ENCODE data around the gene AGAP1.

The AGAP1 gene

GRCh38 chr2:235511187-235511661 lies 17.4 kb downstream of the AGAP1 start:
- no peak for DNase-seq

- no peak for DNase-seq
Measured at GRCh38 chr2:235511751-235512698, 18.2 kb downstream of the AGAP1 start.

GRCh38 chr2:235512699-235513053 lies 18.8 kb downstream of the AGAP1 start:
- no peak for DNase-seq

- DNase-seq = no peak
Measured at GRCh38 chr2:235513984-235514626, 20.3 kb downstream of the AGAP1 start.

- no peak for DNase-seq
Measured at GRCh38 chr2:235514627-235515363, 21.0 kb downstream of the AGAP1 start.

GRCh38 chr2:235515364-235515742 lies 21.5 kb downstream of the AGAP1 start:
- DNase-seq = no peak

- no peak for DNase-seq
Measured at GRCh38 chr2:235515821-235516220, 22.0 kb downstream of the AGAP1 start.

- no peak for DNase-seq
Measured at GRCh38 chr2:235516257-235516656, 22.4 kb downstream of the AGAP1 start.

- DNase-seq = no peak
Measured at GRCh38 chr2:235518322-235519090, 24.7 kb downstream of the AGAP1 start.

- no peak for DNase-seq
Measured at GRCh38 chr2:235520787-235521186, 26.9 kb downstream of the AGAP1 start.

GRCh38 chr2:235521844-235522243 lies 28.0 kb downstream of the AGAP1 start:
- DNase-seq = peak; percentile 20

- no peak for DNase-seq
Measured at GRCh38 chr2:235523021-235523420, 29.2 kb downstream of the AGAP1 start.

- DNase-seq = no peak
Measured at GRCh38 chr2:235523486-235524150, 29.8 kb downstream of the AGAP1 start.

- DNase-seq = no peak
Measured at GRCh38 chr2:235526166-235526565, 32.3 kb downstream of the AGAP1 start.

GRCh38 chr2:235527806-235528469 lies 34.1 kb downstream of the AGAP1 start:
- no peak for DNase-seq

- DNase-seq = no peak
Measured at GRCh38 chr2:235529621-235530020, 35.8 kb downstream of the AGAP1 start.

- DNase-seq = no peak
Measured at GRCh38 chr2:235530735-235531134, 36.9 kb downstream of the AGAP1 start.

- no peak for DNase-seq
Measured at GRCh38 chr2:235532307-235532706, 38.5 kb downstream of the AGAP1 start.

GRCh38 chr2:235533198-235533597 lies 39.4 kb downstream of the AGAP1 start:
- no peak for DNase-seq

GRCh38 chr2:235533616-235534385 lies 40.0 kb downstream of the AGAP1 start:
- DNase-seq = peak; percentile 79
